PC-9 (cell line): ENCODE results near the gene NUDT22. TPM values are rescaled to one million over a fixed set of nuclear protein-coding genes. Genes with fewer than 3 reads are reported as not detected.

Source experiments
- BruUV-seq: library from RNA; stranded (reverse); fragments of 400-500 nt; replicated peaks from 2 replicates; lab custom pipeline; 2021; lab: Mats Ljungman, UMichigan
- CTCF ChIA-PET: fragments of 300-600 bp; sonication (Branson Sonifier 250); formaldehyde crosslinking; loops from one replicate; lab custom pipeline; 2022; ENCODE audit warnings: antibody characterized with exemption; lab: Charles Lee
- POLR2A ChIA-PET: fragments of 300-600 bp; sonication (Branson Sonifier 250); formaldehyde crosslinking; loops from one replicate; lab custom pipeline; 2022; ENCODE audit warnings: antibody characterized with exemption; ENCODE audit not compliant: unreplicated experiment; lab: Charles Lee
- DNase-seq, 2 experiments: peaks; one replicate each; pipeline versions ENCODE4 v3.0.0 to v3.0.0-alpha.2; 2015 to 2022; ENCODE audit warnings: mixed read lengths in 1 of 2
- H2AFZ ChIP-seq: fragments of 200-600 bp; sonication (generic); 2 replicates; pipeline ENCODE4 v1.8.1; 2017; ENCODE audit warnings: antibody characterized with exemption
- H3F3A ChIP-seq: fragments of 200-600 bp; sonication (generic); 2 replicates; pipeline ENCODE4 v1.8.1; 2017; ENCODE audit warnings: antibody characterized with exemption, mild to moderate bottlenecking, low read depth; ENCODE audit not compliant: insufficient read depth
- H3K27ac ChIP-seq: fragments of 200-600 bp; sonication (generic); 2 replicates; pipeline ENCODE4 v1.6.1; 2016; ENCODE audit warnings: mixed run types
- H3K27me3 ChIP-seq: fragments of 200-600 bp; sonication (generic); 2 replicates; pipeline ENCODE4 v1.6.1; 2016; ENCODE audit warnings: low read depth, mixed run types; ENCODE audit not compliant: insufficient read depth
- H3K36me3 ChIP-seq: fragments of 200-600 bp; sonication (generic); 2 replicates; pipeline ENCODE4 v1.6.1; 2016; ENCODE audit warnings: low read depth, mixed run types
- H3K4me1 ChIP-seq: fragments of 200-600 bp; sonication (generic); replicated peaks from 2 replicates; pipeline ENCODE4 v1.6.1; 2016; ENCODE audit warnings: mixed run types; ENCODE audit not compliant: insufficient read depth
- H3K4me2 ChIP-seq: fragments of 200-600 bp; sonication (generic); 2 replicates; pipeline ENCODE4 v1.6.1; 2017; ENCODE audit warnings: mixed run types
- H3K4me3 ChIP-seq: fragments of 200-600 bp; sonication (generic); 2 replicates; pipeline ENCODE4 v1.6.1; 2016; ENCODE audit warnings: mixed run types
- H3K79me2 ChIP-seq: fragments of 200-600 bp; sonication (generic); 2 replicates; pipeline ENCODE4 v1.6.1; 2017; ENCODE audit warnings: low read depth, mixed run types
- H3K9me2 ChIP-seq: fragments of 200-600 bp; sonication (generic); 2 replicates; pipeline ENCODE4 v1.8.1; 2017; ENCODE audit warnings: mild to moderate bottlenecking; ENCODE audit not compliant: insufficient read depth
- H3K9me3 ChIP-seq: fragments of 200-600 bp; sonication (generic); 2 replicates; pipeline ENCODE4 v1.8.1; 2016; ENCODE audit warnings: low read depth; ENCODE audit not compliant: insufficient read depth
- H4K20me1 ChIP-seq: fragments of 200-600 bp; sonication (generic); 2 replicates; pipeline ENCODE4 v1.8.1; 2017; ENCODE audit not compliant: insufficient read depth
- EZH2 ChIP-seq: fragments of 200-600 bp; sonication (generic); IDR thresholded peaks from 2 replicates; pipeline ENCODE4 v1.8.0; 2017; ENCODE audit warnings: antibody characterized with exemption, low read depth
- intact Hi-C: fragments of 100-400 bp; cut with micrococcal nuclease; formaldehyde crosslinking; loops from one replicate; pipeline ENCODE4 v1.10.0; 2022; ENCODE audit not compliant: unreplicated experiment
- total RNA-seq: library from RNA; stranded (reverse); gene quantifications from 2 replicates; pipeline ENCODE4 v1.2.3, GENCODE V29; 2021
- TF ChIP-seq, protein P1 (sequence below): fragments of 200-600 bp; sonication (generic); conservative IDR thresholded peaks from 2 replicates; pipeline ENCODE4 v1.6.1; 2017; ENCODE audit warnings: mixed run types, antibody characterized with exemption, mild to moderate bottlenecking, moderate library complexity

NUDT22 gene
- total RNA-seq, 1 experiment from 2014 or later: 87.4 TPM

DNA sequence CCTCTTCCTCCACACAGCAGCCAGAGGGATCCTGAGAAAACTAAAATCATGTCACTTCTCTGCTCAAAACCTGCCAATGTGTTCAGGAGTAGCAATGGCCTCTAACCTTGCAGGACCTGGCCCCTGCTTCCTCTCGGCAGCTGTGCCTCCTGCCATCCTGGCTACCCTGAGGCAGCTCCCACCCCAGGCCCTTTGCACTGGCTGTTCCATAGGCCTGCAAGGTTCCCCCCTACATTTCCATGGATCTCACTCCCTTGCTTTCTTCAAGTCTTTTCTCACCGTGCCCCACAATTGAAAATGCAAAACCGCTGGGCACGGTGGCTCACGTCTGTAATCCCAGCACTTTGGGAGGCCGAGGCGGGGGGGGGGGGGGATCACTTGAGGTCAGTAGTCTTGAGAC lies 42.2 kb upstream of the NUDT22 start:
- no peak for DNase-seq
- Histone ChIP-seq H4K20me1 (no peaks in the 10 kb centered on the region; the same call in 1 of the 2 replicates), H3K4me3 (no peak overlapping the region; the same call in 1 of the 2 replicates), H3K79me2 (peaks cover 28% of the 10 kb centered on the region), H2AFZ (no peak overlapping the region), H3K9me3 (no peaks in the 10 kb centered on the region), H3K36me3 (no peaks in the 10 kb centered on the region), H3K4me2 (peak overlapping the region; percentile 90), H3K9me2 (no peaks in the 10 kb centered on the region), H3K27ac (no peak overlapping the region), H3F3A (peaks cover 30% of the 10 kb centered on the region; the same call in 1 of the 2 replicates), H3K4me1 (peaks cover 31% of the 10 kb centered on the region), H3K27me3 (no peaks in the 10 kb centered on the region)
- no TSS peak for BruUV-seq
- no peak for TF ChIP-seq EZH2
- TF ChIP-seq, protein P1, sequence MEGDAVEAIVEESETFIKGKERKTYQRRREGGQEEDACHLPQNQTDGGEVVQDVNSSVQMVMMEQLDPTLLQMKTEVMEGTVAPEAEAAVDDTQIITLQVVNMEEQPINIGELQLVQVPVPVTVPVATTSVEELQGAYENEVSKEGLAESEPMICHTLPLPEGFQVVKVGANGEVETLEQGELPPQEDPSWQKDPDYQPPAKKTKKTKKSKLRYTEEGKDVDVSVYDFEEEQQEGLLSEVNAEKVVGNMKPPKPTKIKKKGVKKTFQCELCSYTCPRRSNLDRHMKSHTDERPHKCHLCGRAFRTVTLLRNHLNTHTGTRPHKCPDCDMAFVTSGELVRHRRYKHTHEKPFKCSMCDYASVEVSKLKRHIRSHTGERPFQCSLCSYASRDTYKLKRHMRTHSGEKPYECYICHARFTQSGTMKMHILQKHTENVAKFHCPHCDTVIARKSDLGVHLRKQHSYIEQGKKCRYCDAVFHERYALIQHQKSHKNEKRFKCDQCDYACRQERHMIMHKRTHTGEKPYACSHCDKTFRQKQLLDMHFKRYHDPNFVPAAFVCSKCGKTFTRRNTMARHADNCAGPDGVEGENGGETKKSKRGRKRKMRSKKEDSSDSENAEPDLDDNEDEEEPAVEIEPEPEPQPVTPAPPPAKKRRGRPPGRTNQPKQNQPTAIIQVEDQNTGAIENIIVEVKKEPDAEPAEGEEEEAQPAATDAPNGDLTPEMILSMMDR: no peak
- ChIA-PET POLR2A (no interaction called here), CTCF (no interaction called here)
- intact Hi-C loops: loop anchor here (2.0 kb wide), 1 partner anchor 121 kb away; the partner anchor contains the start of gene ESRRA

DNA sequence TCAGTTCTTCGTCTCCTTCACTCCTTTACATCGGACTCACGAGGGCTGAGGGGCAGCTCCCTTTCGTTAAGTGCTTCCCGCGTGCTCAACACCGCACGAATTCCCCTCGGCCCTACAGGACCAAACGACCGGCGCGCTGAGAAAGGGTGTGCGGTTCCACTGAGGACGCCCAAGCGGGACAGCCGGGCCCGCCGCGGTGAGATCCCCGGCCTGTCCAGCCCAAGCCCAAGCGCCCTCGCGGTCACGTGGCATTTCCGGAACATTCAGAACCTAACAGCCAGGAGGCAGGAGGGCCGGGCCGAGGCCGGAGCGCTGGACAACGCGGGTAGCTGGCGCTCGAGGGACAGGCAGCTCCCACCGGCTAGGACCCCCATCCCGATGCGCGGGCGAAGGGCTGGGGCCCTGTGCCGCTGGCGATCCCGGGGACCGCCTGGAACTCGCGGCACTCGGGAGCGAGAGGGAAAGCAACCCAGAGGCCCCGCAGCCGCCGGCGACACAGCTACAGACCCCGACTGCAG lies 40.8 kb upstream of the NUDT22 start:
- ChIA-PET CTCF (interaction anchor here (0.6 to 0.7 kb wide), 5 partner anchors 15 to 622 kb away, joined by 3 to 7 read pairs (median 3); no protein-coding TSS in a partner anchor), POLR2A (interaction anchor here (0.5 to 0.8 kb wide), 9 partner anchors 16 to 1584 kb away, joined by 3 to 19 read pairs (median 5); partner anchors contain the start of genes HNRNPUL2 and MTA2)
- Histone ChIP-seq H3K4me2 (peak overlapping the region; percentile 90), H3K36me3 (peaks cover 6% of the 10 kb centered on the region; the same call in 1 of the 2 replicates), H3K79me2 (peaks cover 28% of the 10 kb centered on the region), H3K27me3 (no peaks in the 10 kb centered on the region), H2AFZ (peak overlapping the region; percentile 79), H3K4me3 (peak overlapping the region; percentile 64), H3F3A (peaks cover 37% of the 10 kb centered on the region; the same call in 1 of the 2 replicates), H4K20me1 (no peaks in the 10 kb centered on the region; the same call in 1 of the 2 replicates), H3K9me3 (no peaks in the 10 kb centered on the region), H3K27ac (peak overlapping the region; percentile 64), H3K9me2 (no peaks in the 10 kb centered on the region), H3K4me1 (peaks cover 31% of the 10 kb centered on the region)
- TSS peak; percentile 70 for BruUV-seq
- peak in 1 of 2 experiments; percentile 66 for DNase-seq
- TF ChIP-seq, protein P1: 0 out of 2 replicates have a peak, but pooled peaks have one; percentile 26
- no peak for TF ChIP-seq EZH2
- intact Hi-C loops: loop anchor here (1.0 to 5.0 kb wide), 3 partner anchors 20 to 120 kb away; partner anchors contain the start of genes DNAJC4, ESRRA and VEGFB

DNA sequence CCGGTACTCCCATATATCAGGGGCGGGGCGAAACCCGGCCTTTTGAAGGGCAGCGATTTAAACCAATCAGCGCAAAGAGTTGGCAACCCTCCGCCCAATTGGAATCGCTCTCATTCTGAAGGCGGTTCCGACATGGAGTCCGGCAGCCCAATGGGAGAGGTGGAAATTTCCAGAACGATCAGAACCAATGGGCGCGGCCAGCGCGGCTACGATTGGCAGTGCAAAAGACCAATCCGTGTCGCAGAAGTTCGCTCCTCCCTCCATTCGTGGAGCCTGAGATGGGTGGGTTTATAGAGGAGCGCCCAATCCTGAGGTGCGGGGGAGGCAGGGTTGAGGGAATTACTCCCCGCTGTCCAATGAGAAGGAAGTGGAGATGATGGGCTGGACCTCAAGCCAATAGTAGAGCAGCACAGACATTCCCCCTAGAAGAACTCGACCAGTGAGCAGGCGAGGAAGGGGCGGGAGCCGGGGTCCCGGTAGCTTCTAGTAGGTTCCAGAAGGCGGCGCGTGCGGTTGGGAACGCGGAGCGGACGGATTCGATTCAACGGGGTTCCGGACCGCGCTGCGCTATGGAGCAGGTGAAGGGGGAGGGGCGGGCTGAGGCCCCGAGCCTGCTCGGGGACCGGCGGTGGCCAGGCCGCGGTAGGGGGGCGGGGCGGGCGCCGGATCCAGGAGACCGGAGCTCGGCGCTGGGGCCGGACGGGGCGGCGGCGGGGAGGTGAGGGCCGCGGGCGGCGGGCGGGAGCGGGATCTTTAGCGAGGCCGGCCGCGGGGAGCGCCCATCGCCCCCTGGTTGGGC lies 40.2 kb upstream of the NUDT22 start, which contains the start of gene STIP1:
TSS of gene STIP1 (plus strand) at position 479 of the 799 bp plus-strand sequence. CDS start at position 570, 91 bp downstream.
- POLR2A ChIA-PET: interaction anchor here (0.5 to 0.8 kb wide), 7 partner anchors 16 to 344 kb away, joined by 3 to 19 read pairs (median 5); no protein-coding TSS in a partner anchor
- intact Hi-C loops: loop anchor here (1.0 to 5.0 kb wide), 3 partner anchors 21 to 119 kb away; partner anchors contain the start of genes DNAJC4, ESRRA and VEGFB

More for the DNA sequence above, 40.2 kb upstream of the NUDT22 start, which contains the start of gene STIP1:
- Histone ChIP-seq H3K9me3 (no peaks in the 10 kb centered on the region), H3K4me3 (peak within 1 kb of the TSS; percentile 64), H3K36me3 (peaks cover 12% of the 10 kb centered on the region; the same call in 1 of the 2 replicates), H3K4me1 (peaks cover 29% of the 10 kb centered on the region), H3K27ac (peak within 1 kb of the TSS; percentile 64), H3K27me3 (no peaks in the 10 kb centered on the region), H3K79me2 (peaks cover 28% of the 10 kb centered on the region), H3K9me2 (no peaks in the 10 kb centered on the region), H3K4me2 (peak within 1 kb of the TSS; percentile 90), H3F3A (peaks cover 44% of the 10 kb centered on the region; the same call in 1 of the 2 replicates), H2AFZ (peak within 1 kb of the TSS; percentile 79), H4K20me1 (no peaks in the 10 kb centered on the region; the same call in 1 of the 2 replicates)
- no TSS peak for BruUV-seq
- TF ChIP-seq EZH2: no peak
- TF ChIP-seq, protein P1: peak; percentile 31; the same call in 1 of the 2 replicates
- peak; percentile 100 for DNase-seq
- CTCF ChIA-PET: interaction anchor here (0.6 to 0.8 kb wide), 8 partner anchors 15 to 301 kb away, joined by 3 to 6 read pairs (median 3); partner anchors contain the start of gene CATSPERZ
